ENCODE data around the gene USP8.

Gene USP8

DNA sequence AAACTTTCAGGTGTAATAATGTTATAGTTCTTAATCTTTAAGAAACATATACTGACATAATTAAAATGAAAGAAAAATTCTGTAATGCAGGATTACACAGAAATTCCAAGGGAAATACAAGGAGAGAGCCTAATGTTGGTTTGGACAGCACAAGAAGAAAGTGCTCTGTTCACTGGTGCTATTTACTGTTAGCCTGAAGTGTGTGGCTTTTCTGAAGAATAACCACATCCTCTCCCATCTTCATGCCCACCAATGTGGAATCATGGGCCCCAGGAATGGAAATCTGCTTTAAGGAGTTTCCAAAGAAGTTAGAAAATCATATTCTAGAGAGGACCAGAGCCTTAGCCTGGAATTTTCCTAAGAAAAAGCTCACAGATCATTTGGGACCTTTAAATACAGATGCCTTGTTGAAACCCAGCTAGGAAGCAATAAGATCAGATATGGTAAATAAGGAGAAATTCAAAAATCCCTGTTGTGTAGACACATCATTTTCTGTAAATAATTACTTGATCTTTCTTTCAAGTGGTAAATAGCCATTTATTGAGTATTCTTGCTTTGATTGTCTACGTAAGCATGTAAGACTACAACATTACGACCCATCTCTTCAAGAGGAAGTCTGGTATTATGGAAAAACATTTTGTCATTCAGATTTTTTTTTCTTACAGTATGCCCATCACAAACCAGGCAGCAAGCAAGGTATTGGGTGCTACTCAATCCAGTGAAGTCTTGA, 132.6 kb downstream of the USP8 start:
- TF ChIP-seq, protein P1, sequence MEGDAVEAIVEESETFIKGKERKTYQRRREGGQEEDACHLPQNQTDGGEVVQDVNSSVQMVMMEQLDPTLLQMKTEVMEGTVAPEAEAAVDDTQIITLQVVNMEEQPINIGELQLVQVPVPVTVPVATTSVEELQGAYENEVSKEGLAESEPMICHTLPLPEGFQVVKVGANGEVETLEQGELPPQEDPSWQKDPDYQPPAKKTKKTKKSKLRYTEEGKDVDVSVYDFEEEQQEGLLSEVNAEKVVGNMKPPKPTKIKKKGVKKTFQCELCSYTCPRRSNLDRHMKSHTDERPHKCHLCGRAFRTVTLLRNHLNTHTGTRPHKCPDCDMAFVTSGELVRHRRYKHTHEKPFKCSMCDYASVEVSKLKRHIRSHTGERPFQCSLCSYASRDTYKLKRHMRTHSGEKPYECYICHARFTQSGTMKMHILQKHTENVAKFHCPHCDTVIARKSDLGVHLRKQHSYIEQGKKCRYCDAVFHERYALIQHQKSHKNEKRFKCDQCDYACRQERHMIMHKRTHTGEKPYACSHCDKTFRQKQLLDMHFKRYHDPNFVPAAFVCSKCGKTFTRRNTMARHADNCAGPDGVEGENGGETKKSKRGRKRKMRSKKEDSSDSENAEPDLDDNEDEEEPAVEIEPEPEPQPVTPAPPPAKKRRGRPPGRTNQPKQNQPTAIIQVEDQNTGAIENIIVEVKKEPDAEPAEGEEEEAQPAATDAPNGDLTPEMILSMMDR (IDR thresholded peaks at IDR 0.05; ENCODE audit: low read length, missing control alignments): no peak
- DNase-seq (ENCODE audit: low read depth): no peak
- H3K4me3 ChIP-seq (replicated peaks; ENCODE audit: low read depth, low read length): no peak overlapping the region

DNA sequence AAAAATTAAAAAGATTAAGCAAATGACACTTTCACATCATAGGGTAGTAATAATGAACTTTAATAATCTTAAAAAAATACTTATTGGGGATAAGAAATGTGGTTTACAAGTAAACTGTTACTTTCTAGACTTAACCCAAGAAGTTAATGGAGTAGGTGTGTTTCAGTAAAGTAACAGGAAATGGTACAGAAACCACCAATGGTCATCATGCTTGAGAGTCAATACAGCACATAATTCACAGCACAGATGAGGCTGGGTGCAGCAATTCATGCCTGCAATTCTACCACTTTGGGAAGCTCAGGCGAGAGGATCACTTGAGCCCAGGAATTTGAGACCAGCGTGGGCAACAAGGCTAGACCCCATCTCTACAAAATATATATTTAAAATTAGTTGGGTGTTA, 133.8 kb downstream of the USP8 start:
- no peak for DNase-seq (ENCODE audit: low read depth)
- TF ChIP-seq, protein P1 (IDR thresholded peaks at IDR 0.05; ENCODE audit: low read length, missing control alignments): no peak
- no peak overlapping the region for H3K4me3 ChIP-seq (replicated peaks; ENCODE audit: low read depth, low read length)

- no peak overlapping the region for H3K4me3 ChIP-seq (replicated peaks; ENCODE audit: low read depth, low read length)
- DNase-seq (ENCODE audit: low read depth): peak; percentile 7
- TF ChIP-seq, protein P1 (IDR thresholded peaks at IDR 0.05; ENCODE audit: low read length, missing control alignments): no peak
Measured at GRCh38 chr15:50562735-50563640, 138.8 kb downstream of the USP8 start.

GRCh38 chr15:50563756-50564155, 139.6 kb downstream of the USP8 start:
- TF ChIP-seq, protein P1 (IDR thresholded peaks at IDR 0.05; ENCODE audit: low read length, missing control alignments): no peak
- H3K4me3 ChIP-seq (replicated peaks; ENCODE audit: low read depth, low read length): no peak overlapping the region
- no peak for DNase-seq (ENCODE audit: low read depth)
